Activated CD4-positive, alpha-beta T cell treated with anti-CD3 and anti-CD28 coated beads for 24 hours (primary cell): ENCODE measurements around the gene TNFAIP8L1.

Experiments used
- DNase-seq, 2 donors: peaks; one replicate each; pipeline ENCODE4 v3.0.0-alpha.2; 2020; ENCODE audit warnings: low read depth in 2 of 2

TNFAIP8L1 gene

GRCh38 chr19:4702764-4703163 is 63.4 kb downstream of the TNFAIP8L1 start:
- DNase-seq, result no peak

- DNase-seq, result no peak
Measured at GRCh38 chr19:4703671-4704316, 64.5 kb downstream of the TNFAIP8L1 start.

- DNase-seq, result no peak
Measured at GRCh38 chr19:4704317-4704673, 65.0 kb downstream of the TNFAIP8L1 start.
